ENCODE data around the gene RASSF5.

Gene RASSF5

DNA sequence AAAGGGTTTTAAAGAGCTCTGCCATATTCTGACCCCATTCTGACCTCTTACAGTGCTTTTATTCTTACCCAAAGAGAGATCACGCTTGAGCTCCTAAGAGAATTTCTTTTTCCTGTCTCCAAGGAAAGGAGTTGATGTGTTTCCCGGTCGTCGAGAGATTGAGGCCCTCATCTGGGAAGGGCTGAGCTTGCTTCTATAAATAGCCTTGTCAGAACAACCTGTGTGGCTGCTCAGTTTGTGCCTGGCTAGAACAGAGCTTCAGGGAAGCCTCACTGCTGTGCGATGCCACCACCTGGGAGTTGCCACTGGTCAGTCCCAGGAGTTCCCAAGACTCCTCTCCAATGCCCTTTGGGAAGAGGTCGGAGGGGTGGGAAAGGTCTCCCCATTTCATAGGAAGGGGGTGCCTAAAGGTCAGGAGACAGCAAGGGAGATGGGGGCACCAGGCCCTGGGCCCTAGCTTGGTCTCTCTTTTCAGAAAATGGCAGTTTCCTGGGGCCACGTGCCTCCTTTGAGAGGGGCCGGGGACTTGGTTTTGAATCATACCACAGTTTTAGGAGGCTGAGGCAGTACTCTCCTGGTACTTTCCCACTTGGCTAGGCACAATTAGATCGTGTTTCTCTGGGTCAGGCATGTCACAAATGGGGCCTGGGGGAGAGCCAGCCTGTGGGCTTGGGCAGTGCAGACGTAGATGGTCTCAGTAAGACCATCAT, 52.8 kb downstream of the RASSF5 start:
- TF ChIP-seq, protein P1, sequence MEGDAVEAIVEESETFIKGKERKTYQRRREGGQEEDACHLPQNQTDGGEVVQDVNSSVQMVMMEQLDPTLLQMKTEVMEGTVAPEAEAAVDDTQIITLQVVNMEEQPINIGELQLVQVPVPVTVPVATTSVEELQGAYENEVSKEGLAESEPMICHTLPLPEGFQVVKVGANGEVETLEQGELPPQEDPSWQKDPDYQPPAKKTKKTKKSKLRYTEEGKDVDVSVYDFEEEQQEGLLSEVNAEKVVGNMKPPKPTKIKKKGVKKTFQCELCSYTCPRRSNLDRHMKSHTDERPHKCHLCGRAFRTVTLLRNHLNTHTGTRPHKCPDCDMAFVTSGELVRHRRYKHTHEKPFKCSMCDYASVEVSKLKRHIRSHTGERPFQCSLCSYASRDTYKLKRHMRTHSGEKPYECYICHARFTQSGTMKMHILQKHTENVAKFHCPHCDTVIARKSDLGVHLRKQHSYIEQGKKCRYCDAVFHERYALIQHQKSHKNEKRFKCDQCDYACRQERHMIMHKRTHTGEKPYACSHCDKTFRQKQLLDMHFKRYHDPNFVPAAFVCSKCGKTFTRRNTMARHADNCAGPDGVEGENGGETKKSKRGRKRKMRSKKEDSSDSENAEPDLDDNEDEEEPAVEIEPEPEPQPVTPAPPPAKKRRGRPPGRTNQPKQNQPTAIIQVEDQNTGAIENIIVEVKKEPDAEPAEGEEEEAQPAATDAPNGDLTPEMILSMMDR (IDR thresholded peaks at IDR 0.05; ENCODE audit: control insufficient read depth, insufficient read depth, low read depth, low read length, missing control alignments) = no peak
- DNase-seq (ENCODE audit: low read depth) = no peak
- no peak overlapping the region for H3K4me3 ChIP-seq (ENCODE audit: control insufficient read depth, low read depth, low read length)

DNA sequence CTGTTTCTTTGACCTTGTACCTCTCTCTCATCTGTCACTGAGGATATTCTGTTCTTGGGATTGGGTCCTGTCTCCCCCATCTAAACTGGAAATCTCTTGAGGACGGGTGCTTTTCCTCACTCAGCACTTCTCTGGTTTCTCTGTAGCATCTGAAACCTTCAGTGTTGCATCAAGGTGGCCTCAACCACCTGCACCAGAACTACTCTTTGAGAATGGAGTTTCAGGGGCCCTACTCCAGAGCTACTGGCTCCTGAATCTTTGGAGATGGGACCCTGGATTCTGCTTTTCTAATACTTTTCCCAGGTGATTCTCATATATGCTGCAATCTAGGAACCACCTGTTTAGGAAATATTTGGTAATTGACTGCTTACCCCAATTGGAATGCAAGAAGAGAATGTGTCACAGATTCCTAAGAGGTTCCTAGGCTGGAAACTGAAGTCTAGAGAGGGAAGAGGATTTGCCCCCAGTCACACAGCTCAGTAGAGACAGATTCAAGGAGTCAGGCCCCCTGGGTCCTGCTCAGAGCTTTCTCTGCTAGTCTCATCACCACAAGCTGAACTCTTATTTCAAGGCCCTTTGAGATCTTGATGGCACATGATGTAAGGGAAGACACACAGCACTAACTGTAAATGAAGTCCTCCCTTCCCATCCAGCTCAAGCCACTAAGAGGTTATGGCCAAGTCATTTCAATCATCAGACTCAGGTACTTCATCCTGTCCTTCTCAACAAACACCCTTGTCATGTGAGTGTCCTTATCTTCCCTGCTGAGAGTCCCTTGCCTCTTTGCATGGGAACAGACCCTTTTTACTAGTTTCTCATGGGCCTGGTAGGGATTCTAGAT, 56.3 kb downstream of the RASSF5 start:
- no peak overlapping the region for H3K4me3 ChIP-seq (ENCODE audit: control insufficient read depth, low read depth, low read length)
- DNase-seq (ENCODE audit: low read depth) = no peak
- TF ChIP-seq, protein P1 (IDR thresholded peaks at IDR 0.05; ENCODE audit: control insufficient read depth, insufficient read depth, low read depth, low read length, missing control alignments) = no peak

DNA sequence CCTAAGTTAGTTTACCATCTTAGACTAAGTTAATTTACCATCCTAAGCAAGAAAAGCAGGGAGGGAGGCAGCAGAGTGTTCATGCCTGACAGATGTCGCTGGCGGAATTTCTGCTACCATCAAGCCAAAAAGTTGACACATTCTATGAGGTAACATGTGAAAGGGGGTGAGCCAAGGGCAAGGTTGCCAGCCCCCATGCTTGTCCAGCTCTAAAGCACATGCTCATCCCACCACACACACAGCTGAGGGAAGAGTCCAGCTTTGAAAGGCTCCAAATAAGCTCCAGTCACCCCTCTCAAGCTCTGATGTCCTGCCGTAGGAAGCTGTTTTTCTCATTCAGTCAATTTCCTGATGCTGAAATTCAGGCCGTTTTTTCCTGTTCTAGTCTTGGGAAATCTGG, 58.7 kb downstream of the RASSF5 start:
- TF ChIP-seq, protein P1 (IDR thresholded peaks at IDR 0.05; ENCODE audit: control insufficient read depth, insufficient read depth, low read depth, low read length, missing control alignments) = no peak
- no peak overlapping the region for H3K4me3 ChIP-seq (ENCODE audit: control insufficient read depth, low read depth, low read length)
- no peak for DNase-seq (ENCODE audit: low read depth)

DNA sequence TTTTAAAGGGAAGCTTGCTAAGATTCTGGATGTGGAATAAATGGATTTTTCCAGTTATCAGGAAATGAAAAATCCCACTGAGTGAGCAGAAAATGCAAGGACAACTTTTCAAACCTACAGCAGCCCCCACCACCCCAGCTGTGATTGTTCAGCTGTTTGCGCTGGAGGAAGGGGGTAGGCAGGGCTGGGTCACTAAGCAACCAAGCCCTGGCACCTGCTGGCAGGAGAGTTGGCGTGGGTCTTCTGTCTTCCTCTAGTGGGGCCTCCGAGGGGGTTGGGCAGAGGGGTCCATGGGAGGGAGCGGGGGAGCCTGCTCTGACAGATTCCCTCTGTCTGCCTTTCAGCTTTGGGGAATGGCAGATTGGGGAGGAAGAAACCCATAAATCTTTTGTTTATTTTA, 59.7 kb downstream of the RASSF5 start:
- DNase-seq (ENCODE audit: low read depth) = no peak
- TF ChIP-seq, protein P1 (IDR thresholded peaks at IDR 0.05; ENCODE audit: control insufficient read depth, insufficient read depth, low read depth, low read length, missing control alignments) = no peak
- H3K4me3 ChIP-seq (ENCODE audit: control insufficient read depth, low read depth, low read length) = no peak overlapping the region

DNA sequence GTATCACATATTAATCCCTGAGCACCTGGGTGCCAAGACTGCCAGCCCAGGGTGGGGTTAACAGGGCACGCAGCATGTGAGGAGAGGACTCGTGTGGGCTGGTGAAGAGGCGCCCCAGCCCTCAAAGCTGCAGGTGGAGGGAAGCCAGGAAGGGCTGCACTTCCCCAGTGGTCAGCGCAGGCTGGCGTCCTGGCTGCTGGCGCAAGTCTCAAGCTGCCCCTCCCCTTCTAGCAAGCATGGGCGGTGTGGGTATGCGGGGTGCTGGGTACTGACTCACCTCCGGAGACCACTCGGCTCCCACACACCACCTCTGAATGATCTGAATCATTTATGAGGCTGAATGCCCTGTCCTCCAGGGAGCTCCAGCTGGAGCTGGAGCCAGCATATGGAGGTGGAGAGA, 60.9 kb downstream of the RASSF5 start:
- no peak overlapping the region for H3K4me3 ChIP-seq (ENCODE audit: control insufficient read depth, low read depth, low read length)
- TF ChIP-seq, protein P1 (IDR thresholded peaks at IDR 0.05; ENCODE audit: control insufficient read depth, insufficient read depth, low read depth, low read length, missing control alignments) = no peak
- no peak for DNase-seq (ENCODE audit: low read depth)

DNA sequence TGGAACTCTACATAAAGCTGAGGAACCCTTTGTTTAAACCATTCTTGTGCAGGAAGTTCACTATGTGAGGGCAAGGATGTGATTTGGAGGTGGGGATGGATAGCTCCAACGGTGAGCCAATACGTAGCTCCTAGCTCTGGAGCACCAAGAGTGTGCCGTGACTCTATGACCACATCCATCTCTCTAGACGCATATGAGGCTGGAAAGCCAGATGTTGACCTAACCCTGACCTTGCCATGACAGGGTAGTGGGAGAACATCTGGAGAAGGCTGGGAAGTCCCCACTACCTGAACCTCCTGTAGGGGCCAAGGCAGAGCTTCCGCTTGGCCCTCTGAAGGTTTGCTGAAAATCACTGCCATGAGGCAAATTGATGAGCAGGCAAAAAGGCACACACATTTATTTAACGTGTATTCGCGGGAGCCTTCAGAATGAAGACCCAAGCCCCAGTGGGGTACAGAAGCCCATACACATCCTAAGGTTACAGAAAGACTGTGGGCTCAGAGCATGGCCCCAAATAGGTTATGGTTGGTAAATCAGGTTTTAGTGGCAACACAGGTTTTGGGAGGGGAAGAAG, 61.5 kb downstream of the RASSF5 start:
- TF ChIP-seq, protein P1 (IDR thresholded peaks at IDR 0.05; ENCODE audit: control insufficient read depth, insufficient read depth, low read depth, low read length, missing control alignments) = no peak
- no peak for DNase-seq (ENCODE audit: low read depth)
- no peak overlapping the region for H3K4me3 ChIP-seq (ENCODE audit: control insufficient read depth, low read depth, low read length)
